ENCODE results near the gene BMPER.

GRCh38 chr7:34191162-34191561 is 285.8 kb downstream of the BMPER start:
- no peak for TF ChIP-seq CTCF (IDR thresholded peaks at IDR 0.05)
- no peak for TF ChIP-seq POLR2A (IDR thresholded peaks at IDR 0.05)

Data from adrenal gland (tissue), 5 donors.